HEK293 (cell line): ENCODE data around the gene TRIM50.
"Not testable (repeated sequence)": the region's sequence is repeated elsewhere in the genome, so short reads cannot be mapped to it uniquely, and the experiment has no call there.

Experiments used
- CTCF ChIA-PET: fragments of 350-600 bp; formaldehyde crosslinking; extraction: SDS; loops from one replicate; lab custom pipeline; 2021; ENCODE audit warnings: antibody characterized with exemption; lab: Yijun Ruan, JAX
- POLR2A ChIA-PET: fragments of 300-600 bp; formaldehyde crosslinking; extraction: SDS; loops from one replicate; lab custom pipeline; 2020; ENCODE audit warnings: antibody characterized with exemption, inconsistent platforms; lab: Yijun Ruan, JAX
- H3K27ac ChIP-seq: fragments of 200-500 bp; sonication (Bioruptor generic); 2 replicates; pipeline ENCODE4 v1.5.1; 2014; ENCODE audit warnings: low read depth, low read length, control low read depth, inconsistent platforms; ENCODE audit errors: extremely low read depth
- H3K36me3 ChIP-seq, 2 experiments: fragments of 200-500 bp in 1 of 2; sonication (Bioruptor generic) in 1 of 2; 1 replicate in 1 of 2; 2 replicates in 1 of 2; pipeline ENCODE4 v1.5.1; 2014 to 2017; ENCODE audit warnings: inconsistent platforms in 2 of 2, low read length in 2 of 2; ENCODE audit not compliant: control insufficient read depth in 2 of 2, insufficient read depth in 1 of 2
- H3K4me1 ChIP-seq: fragments of 200-500 bp; sonication (Bioruptor generic); 2 replicates; pipeline ENCODE4 v1.5.1; 2014; ENCODE audit warnings: mild to moderate bottlenecking, low read length, inconsistent platforms; ENCODE audit not compliant: control insufficient read depth, insufficient read depth
- H3K4me3 ChIP-seq: 2 replicates; pipeline ENCODE4 v1.5.1; 2011; ENCODE audit warnings: low read depth, mild to moderate bottlenecking, control low read depth, low read length, moderate library complexity
- H3K9me3 ChIP-seq: fragments of 200-500 bp; sonication (Bioruptor generic); 2 replicates; pipeline ENCODE4 v1.5.1; 2014; ENCODE audit warnings: low read depth, low read length, inconsistent platforms; ENCODE audit not compliant: control insufficient read depth, insufficient read depth
- KLF10 ChIP-seq: fragments of 450-650 bp; IDR thresholded peaks from 2 replicates; pipeline ENCODE4 v1.5.1; 2018; ENCODE audit warnings: missing biosample characterization, mild to moderate bottlenecking, missing genetic modification characterization
- TCF7L2 ChIP-seq: IDR thresholded peaks from 2 replicates; pipeline ENCODE4 v1.6.1; 2011; ENCODE audit warnings: low read depth, mild to moderate bottlenecking, inconsistent platforms, low read length, moderate library complexity, borderline replicate concordance
- ZBTB1 ChIP-seq: fragments of 450-650 bp; formaldehyde crosslinking; IDR thresholded peaks from 2 replicates; pipeline ENCODE4 v1.5.1; 2016; ENCODE audit warnings: missing biosample characterization, missing genetic modification characterization
- ZFHX2 ChIP-seq: fragments of 450-650 bp; formaldehyde crosslinking; conservative IDR thresholded peaks from 2 replicates; pipeline ENCODE4 v1.5.1; 2016; ENCODE audit warnings: missing biosample characterization, missing genetic modification characterization
- ZNF560 ChIP-seq: fragments of 450-650 bp; formaldehyde crosslinking; IDR thresholded peaks from 2 replicates; pipeline ENCODE4 v1.5.1; 2017; ENCODE audit warnings: missing biosample characterization, missing genetic modification characterization, borderline replicate concordance
- ZNF596 ChIP-seq: fragments of 450-650 bp; IDR thresholded peaks from 2 replicates; pipeline ENCODE4 v1.5.0; 2018; ENCODE audit warnings: missing biosample characterization, mild to moderate bottlenecking, missing genetic modification characterization, moderate library complexity
- ZNF600 ChIP-seq: fragments of 450-650 bp; formaldehyde crosslinking; IDR thresholded peaks from 2 replicates; pipeline ENCODE4 v1.5.1; 2016; ENCODE audit warnings: missing biosample characterization, missing genetic modification characterization
- ZNF623 ChIP-seq: fragments of 450-650 bp; formaldehyde crosslinking; IDR thresholded peaks from 2 replicates; pipeline ENCODE4 v1.5.1; 2016; ENCODE audit warnings: missing biosample characterization, missing genetic modification characterization
- ZNF624 ChIP-seq: fragments of 450-650 bp; formaldehyde crosslinking; IDR thresholded peaks from 2 replicates; pipeline ENCODE4 v1.5.1; 2017; ENCODE audit warnings: missing biosample characterization, missing genetic modification characterization
- ZNF785 ChIP-seq: fragments of 450-650 bp; formaldehyde crosslinking; IDR thresholded peaks from 2 replicates; pipeline ENCODE4 v1.5.1; 2016; ENCODE audit warnings: missing biosample characterization, missing genetic modification characterization
- TF ChIP-seq, protein P1 (sequence below): IDR thresholded peaks from 2 replicates; pipeline ENCODE4 v1.6.1; 2011; ENCODE audit warnings: mild to moderate bottlenecking, low read depth, low read length, borderline replicate concordance
- TF ChIP-seq, protein P2 (sequence below): fragments of 450-650 bp; formaldehyde crosslinking; IDR thresholded peaks from 2 replicates; pipeline ENCODE4 v1.5.1; 2016; ENCODE audit warnings: missing biosample characterization, missing genetic modification characterization
- TF ChIP-seq, protein P3 (sequence below): fragments of 450-650 bp; formaldehyde crosslinking; IDR thresholded peaks from 2 replicates; pipeline ENCODE4 v1.5.1; 2016; ENCODE audit warnings: missing biosample characterization, missing genetic modification characterization
- TF ChIP-seq, protein P4 (sequence below): fragments of 450-650 bp; formaldehyde crosslinking; IDR thresholded peaks from 2 replicates; pipeline ENCODE4 v1.5.1; 2016; ENCODE audit warnings: missing biosample characterization, missing genetic modification characterization

The TRIM50 gene

DNA sequence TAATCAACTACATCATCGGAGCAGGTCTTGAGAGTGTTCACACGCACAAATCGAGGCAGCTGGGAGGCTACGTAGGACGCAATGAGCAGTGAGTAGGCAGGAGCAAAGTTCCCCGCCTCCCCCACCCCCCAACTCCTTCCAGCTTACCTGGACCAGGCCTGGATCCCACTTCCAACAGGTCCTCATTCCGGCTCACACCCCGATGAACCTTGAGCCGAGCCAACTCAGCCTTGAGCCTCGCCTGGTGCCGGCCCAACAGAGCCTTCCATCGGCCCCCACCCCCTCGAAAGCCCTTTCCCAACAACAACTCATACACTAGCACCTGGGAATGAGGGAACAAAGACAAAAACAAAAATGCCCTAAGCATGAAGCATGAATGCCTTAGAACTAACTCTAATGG is 20.4 kb downstream of the TRIM50 start:
- TF ChIP-seq ZBTB1 (tag by site-specific recombination): no peak
- TF ChIP-seq ZNF560 (tag by site-specific recombination): no peak
- TF ChIP-seq ZNF624 (tag by site-specific recombination): no peak
- TF ChIP-seq, protein P1, sequence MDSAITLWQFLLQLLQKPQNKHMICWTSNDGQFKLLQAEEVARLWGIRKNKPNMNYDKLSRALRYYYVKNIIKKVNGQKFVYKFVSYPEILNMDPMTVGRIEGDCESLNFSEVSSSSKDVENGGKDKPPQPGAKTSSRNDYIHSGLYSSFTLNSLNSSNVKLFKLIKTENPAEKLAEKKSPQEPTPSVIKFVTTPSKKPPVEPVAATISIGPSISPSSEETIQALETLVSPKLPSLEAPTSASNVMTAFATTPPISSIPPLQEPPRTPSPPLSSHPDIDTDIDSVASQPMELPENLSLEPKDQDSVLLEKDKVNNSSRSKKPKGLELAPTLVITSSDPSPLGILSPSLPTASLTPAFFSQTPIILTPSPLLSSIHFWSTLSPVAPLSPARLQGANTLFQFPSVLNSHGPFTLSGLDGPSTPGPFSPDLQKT: no peak
- no peak for TF ChIP-seq TCF7L2
- TF ChIP-seq, protein P2, sequence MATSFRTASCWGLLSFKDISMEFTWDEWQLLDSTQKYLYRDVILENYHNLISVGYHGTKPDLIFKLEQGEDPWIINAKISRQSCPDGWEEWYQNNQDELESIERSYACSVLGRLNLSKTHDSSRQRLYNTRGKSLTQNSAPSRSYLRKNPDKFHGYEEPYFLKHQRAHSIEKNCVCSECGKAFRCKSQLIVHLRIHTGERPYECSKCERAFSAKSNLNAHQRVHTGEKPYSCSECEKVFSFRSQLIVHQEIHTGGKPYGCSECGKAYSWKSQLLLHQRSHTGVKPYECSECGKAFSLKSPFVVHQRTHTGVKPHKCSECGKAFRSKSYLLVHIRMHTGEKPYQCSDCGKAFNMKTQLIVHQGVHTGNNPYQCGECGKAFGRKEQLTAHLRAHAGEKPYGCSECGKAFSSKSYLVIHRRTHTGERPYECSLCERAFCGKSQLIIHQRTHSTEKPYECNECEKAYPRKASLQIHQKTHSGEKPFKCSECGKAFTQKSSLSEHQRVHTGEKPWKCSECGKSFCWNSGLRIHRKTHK (tag by site-specific recombination): no peak
- no peak for TF ChIP-seq ZNF623
- TF ChIP-seq ZNF596 (tag by site-specific recombination): no peak
- H3K27ac ChIP-seq: no peak overlapping the region
- POLR2A ChIA-PET: interaction anchor here (1.4 kb wide), 1 partner anchor 215 kb away, joined by 6 read pairs; the partner anchor contains the start of gene BAZ1B
- H3K4me1 ChIP-seq: no peaks in the 10 kb centered on the region
- CTCF ChIA-PET: interaction anchor here (1.4 to 2.0 kb wide), 2 partner anchors 17 to 144 kb away, joined by 3 to 7 read pairs; no protein-coding TSS in a partner anchor
- no peak overlapping the region for H3K4me3 ChIP-seq
- peaks cover 8 to 36% of the 10 kb centered on the region in 2 experiments; a peak in 2 of 3 replicates for H3K36me3 ChIP-seq
- no peaks in the 10 kb centered on the region for H3K9me3 ChIP-seq

DNA sequence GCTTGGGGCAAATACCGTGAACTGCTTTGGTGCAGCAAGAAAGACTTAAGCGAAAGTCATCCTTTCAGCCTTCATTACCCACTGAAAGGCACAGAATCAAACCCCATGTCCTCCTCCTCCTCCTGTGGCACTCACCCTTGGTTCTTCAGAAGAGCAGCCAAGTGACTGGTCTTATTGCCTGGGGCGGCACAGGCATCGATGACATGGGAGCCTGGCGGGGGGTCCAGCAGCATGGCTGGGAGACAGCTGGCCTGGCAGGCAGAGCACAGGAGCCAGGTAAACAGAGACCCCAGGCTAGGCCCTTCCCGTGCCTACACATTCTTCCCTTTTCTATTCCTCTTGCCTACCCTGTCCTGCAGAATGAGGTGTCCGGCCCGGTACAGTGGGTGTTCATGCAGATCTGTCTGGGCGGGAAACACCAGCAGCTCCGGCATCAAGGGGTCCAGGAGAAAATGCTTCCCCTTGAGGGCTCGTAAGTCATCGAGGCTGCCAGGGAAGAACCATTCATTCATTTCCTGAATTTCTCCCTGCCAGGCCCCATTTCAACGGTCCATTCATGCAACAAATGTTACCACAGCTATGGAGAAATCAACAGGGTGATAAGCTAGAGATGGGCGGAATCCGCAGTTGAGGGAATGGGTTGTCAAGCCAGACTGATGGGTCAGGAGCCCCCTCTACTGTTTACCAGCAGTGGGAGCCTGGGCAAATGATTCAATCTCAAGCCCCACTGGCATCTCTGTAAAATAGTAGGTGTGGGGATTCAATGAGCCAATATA is 23.1 kb downstream of the TRIM50 start:
- H3K27ac ChIP-seq, H3K4me3 ChIP-seq, H3K9me3 ChIP-seq, POLR2A ChIA-PET, H3K4me1 ChIP-seq: not testable (repeated sequence)
- peaks cover 8 to 36% of the 10 kb centered on the region in 2 experiments; a peak in 2 of 3 replicates for H3K36me3 ChIP-seq
- CTCF ChIA-PET: interaction anchor here (0.7 kb wide), 1 partner anchor 146 kb away, joined by 3 read pairs; no protein-coding TSS in a partner anchor

DNA sequence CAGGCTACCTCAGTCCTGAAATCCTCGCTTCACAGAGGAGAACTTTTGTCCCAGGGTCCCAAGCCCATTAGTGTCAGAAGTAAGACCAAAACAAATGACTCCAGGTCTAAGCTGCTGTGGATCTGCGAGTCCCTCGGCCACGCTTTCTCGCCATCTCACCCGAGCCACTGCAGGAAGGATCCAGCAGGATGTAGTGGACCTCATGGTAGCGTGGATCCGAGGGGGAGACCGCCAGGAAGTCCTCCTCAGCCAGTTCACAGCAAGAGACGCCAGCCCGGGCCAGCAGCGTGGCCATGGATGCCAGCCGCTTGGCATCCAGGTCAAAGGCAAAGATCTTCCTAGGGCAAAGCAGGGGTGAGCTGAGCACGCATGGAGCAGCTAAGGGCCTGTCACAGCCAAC is 23.8 kb downstream of the TRIM50 start:
- TF ChIP-seq ZNF785 (tag by site-specific recombination) (no peak), ZFHX2 (no peak), ZNF600 (tag by site-specific recombination) (no peak), KLF10 (tag by site-specific recombination) (no peak)
- TF ChIP-seq, protein P3, sequence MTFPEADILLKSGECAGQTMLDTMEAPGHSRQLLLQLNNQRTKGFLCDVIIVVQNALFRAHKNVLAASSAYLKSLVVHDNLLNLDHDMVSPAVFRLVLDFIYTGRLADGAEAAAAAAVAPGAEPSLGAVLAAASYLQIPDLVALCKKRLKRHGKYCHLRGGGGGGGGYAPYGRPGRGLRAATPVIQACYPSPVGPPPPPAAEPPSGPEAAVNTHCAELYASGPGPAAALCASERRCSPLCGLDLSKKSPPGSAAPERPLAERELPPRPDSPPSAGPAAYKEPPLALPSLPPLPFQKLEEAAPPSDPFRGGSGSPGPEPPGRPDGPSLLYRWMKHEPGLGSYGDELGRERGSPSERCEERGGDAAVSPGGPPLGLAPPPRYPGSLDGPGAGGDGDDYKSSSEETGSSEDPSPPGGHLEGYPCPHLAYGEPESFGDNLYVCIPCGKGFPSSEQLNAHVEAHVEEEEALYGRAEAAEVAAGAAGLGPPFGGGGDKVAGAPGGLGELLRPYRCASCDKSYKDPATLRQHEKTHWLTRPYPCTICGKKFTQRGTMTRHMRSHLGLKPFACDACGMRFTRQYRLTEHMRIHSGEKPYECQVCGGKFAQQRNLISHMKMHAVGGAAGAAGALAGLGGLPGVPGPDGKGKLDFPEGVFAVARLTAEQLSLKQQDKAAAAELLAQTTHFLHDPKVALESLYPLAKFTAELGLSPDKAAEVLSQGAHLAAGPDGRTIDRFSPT (tag by site-specific recombination): no peak
- TF ChIP-seq, protein P4, sequence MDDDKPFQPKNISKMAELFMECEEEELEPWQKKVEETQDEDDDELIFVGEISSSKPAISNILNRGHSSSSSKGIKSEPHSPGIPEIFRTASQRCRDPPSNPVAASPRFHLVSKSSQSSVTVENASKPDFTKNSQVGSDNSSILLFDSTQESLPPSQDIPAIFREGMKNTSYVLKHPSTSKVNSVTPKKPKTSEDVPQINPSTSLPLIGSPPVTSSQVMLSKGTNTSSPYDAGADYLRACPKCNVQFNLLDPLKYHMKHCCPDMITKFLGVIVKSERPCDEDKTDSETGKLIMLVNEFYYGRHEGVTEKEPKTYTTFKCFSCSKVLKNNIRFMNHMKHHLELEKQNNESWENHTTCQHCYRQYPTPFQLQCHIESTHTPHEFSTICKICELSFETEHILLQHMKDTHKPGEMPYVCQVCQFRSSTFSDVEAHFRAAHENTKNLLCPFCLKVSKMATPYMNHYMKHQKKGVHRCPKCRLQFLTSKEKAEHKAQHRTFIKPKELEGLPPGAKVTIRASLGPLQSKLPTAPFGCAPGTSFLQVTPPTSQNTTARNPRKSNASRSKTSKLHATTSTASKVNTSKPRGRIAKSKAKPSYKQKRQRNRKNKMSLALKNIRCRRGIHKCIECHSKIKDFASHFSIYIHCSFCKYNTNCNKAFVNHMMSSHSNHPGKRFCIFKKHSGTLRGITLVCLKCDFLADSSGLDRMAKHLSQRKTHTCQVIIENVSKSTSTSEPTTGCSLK (tag by site-specific recombination): no peak
- TF ChIP-seq, all 188 proteins: peak for 0
- no peaks in the 10 kb centered on the region for H3K4me1 ChIP-seq
- ChIA-PET CTCF (no interaction called here), POLR2A (no interaction called here)
- no peaks in the 10 kb centered on the region for H3K9me3 ChIP-seq
- H3K27ac ChIP-seq: no peak overlapping the region
- no peak overlapping the region for H3K4me3 ChIP-seq
- H3K36me3 ChIP-seq: peaks cover 8 to 36% of the 10 kb centered on the region in 2 experiments; a peak in 2 of 3 replicates
